Skin of body (tissue), 2 donors: ENCODE results near the gene BRD4. TPM values are rescaled to one million over a fixed set of nuclear protein-coding genes. Genes with fewer than 3 reads are reported as not detected.

ENCODE experiments used
- DNase-seq: peaks from one replicate; lab custom pipeline; 2025; lab: John Stamatoyannopoulos, UW
- total RNA-seq: library from RNA; depleted of rRNA; stranded (reverse); fragments of >200 nt; gene quantifications from one replicate; pipeline ENCODE4 v1.2.3, GENCODE V29; 2014

The BRD4 gene
- total RNA-seq, 1 donor from 2014 or later, result 23.1 TPM

- DNase-seq, result no peak
These were observed 82.8 kb downstream of the BRD4 start for GRCh38 chr19:15249528-15249874.

GRCh38 chr19:15248648-15249527 lies 83.5 kb downstream of the BRD4 start:
- DNase-seq, result peak; percentile 55

GRCh38 chr19:15248106-15248505 lies 84.2 kb downstream of the BRD4 start:
- DNase-seq, result no peak

DNA sequence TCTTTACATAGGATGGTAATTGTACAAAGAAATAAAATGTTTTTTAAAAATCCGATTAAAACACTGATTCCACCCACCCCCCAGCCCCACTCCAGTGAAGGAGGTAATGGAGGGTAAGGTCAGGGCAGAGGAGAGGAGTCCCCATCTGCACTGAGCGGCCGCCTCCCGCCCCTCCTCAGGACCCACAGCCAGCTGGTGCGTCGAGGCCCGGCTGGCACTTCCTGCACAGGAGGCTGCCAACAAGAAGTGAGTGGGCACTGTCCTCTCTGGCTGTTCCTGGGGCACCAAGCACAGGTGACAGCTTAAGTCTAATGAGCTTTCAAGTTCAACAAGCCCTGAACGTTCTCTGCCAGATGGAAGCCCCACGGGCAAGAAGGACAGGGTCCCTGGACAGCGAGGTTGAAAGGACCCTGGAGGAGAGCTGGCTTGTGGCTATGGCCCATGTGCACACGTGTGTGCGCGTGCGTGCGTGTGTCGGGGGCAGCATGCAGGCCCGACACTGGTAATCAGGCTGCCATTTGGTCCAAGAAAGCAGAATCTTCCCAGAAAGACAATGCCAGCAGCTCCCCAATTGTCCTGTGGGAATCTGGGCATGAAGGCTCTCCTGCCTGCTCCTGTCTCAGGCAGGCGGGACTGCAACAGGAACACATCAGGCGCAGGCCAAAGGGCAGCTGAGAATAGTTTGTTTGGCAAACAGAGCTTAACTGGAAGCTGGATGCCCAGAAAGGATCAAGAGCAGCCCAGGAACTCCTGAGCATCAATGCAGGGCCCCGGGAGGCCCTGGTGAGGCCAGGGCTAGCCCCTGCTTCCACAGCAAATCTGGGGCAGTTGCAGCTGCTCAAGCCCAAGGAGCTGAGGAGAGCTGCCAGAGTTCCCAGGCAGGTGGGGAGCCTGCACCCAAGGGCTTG lies 85.0 kb downstream of the BRD4 start:
- no peak for DNase-seq

DNA sequence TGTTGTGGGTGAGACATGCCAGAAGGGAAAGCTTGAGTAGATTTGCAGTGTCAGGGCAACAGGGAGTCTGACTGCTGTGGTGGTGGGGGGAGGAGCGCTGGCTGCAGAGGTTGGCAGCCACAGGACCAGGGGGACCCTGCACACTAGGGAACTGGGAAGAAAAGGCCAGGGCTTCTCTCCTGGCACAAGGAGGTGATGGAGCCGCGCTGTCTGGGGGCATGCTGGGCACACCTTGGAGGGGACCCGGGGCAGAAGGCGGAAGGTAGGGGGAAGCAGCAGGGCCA lies 86.2 kb downstream of the BRD4 start:
- DNase-seq, result no peak

DNA sequence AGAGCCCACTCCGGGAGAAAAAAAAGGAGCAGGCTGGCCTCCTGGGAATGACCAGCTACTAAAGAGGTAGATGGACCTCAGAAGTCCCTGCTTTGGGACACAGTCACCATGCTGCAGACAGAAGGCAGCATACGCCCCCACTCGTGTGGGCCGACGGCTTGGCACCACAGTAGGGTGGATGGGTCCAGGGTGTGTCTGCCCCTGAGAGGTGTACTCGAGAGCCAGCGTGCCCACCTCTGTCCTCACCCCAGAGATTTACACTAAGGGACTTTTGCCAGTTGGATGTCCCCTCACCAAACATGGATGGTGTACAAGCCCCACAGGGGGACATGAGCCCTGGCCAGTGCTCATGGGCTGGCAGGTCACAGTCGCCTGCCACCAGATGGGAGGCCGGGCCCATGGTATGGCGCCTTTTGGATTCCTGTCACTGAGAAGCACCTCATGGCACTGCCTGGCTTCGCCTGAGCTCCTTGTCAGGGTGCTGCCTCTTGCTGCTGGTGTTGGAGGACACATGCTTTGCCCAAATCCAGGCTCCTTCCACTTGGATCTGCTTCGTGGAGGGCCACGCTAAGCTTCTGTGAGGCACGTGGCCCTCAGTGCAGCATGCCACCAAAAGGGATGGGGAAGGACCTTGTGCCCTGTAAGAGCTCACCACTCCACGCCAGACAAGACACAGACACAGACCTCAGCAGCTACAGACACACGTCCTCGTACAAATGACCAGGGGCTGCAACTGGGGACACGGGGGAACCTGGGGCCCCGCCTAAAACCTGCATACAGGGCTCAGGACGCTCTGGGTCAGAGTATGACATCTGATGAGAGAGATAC lies 86.8 kb downstream of the BRD4 start:
- no peak for DNase-seq

DNA sequence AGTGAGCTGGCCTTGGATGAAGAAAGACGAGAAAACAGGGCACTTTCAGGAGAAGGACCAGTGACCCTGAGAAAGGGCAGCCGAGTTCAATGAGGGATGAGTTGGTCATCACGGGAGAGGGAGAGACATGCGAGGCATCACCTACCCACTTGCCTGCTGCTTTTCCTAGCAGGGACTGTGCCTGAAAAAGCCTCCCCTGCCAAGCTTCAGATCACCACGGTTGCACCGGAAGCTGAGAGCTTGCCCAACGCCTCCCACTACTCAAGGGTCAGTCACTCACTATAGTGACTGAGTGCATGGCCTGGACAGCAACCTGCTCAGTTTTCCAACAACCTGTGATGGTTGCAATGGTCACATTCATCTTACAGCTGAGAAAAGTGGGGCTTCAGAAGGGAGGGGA lies 87.5 kb downstream of the BRD4 start:
- no peak for DNase-seq

- no peak for DNase-seq
These were observed 88.1 kb downstream of the BRD4 start for GRCh38 chr19:15244106-15244803.

DNA sequence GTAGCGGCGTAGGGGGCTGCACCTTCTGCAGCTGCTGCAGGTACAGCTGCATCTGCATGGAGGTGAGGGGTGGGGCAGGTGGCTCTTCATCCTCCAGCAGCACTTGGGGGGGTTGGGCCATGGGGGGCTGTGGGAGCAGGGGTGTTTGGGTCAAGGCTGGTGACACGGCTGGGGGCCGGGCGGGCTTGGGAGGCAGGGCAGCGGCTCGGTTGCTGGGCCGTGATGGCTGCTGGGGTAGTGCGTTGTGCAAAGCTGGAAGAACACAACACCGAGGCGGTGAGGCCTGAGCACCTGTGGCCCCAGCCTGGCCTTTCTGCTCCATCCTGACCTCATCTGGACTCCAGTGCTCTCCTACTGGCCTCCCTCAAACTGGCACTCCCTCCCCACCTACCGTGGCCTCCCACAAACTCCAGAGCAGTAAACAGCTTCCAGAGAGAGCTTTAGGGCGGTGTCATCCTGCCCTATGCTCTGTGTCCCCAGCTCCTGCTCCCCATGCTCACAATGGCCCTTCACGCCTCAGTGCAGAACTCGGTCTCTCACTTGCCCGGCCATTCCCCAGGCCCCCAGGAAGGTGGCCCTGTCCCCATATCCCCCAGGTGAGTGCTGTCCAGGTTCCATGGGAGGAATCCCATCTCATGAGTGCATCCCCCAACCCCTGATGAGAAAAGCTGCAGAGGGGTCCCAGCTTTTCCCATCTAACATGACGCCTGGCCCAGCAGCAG lies 88.9 kb downstream of the BRD4 start:
- DNase-seq, result no peak

DNA sequence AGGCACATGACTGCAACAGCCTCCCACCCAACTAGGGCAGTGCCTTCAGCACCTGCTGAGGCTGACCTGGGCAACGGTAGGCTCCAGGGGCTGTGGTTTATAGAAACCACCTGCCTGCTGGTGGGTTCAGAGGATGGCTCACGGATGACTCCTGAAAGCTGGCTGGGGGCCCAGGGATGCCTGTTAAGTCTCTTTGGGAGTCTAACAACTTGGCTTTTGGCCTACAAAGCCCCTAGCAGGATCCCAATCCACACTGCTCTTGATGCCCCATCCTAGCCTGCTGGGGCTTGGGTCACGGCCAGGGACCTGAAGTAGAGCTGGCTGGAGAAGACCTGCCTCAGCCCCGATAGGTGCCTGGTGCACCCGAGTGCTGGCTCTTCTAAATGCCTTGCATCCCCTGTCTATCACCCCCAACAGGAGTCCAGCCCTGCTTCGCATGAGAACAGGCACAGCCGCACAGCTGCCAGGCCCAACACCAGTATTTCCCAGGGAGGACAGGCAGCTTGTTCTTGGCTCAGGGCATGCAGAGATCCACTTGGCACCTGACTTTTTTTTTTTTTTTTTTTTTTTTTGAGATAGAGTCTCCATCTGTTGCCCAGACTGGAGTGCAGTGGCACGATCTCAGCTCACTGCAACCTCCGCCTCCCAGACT lies 91.0 kb downstream of the BRD4 start:
- DNase-seq, result no peak

DNA sequence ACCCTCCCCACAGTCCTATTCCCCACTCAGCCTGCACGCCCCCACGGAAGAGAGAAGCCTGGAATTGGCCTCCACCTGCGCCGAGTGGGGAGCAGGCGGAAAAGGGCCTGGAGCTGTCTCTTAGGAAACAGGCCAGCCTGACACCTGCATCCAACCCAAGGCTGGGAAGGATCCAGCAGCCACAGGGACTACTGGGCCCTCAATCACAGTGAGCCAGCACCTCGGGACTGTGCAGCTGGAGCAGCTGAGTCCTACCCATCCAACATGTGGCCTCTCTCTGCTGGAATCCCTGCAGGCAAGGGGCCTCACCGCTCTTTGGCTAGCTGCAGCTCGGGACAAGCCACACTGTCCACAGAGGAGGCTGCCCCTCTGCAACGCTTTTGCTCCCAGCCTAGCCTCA lies 91.8 kb downstream of the BRD4 start:
- no peak for DNase-seq

GRCh38 chr19:15239337-15239949 lies 92.9 kb downstream of the BRD4 start:
- no peak for DNase-seq

DNA sequence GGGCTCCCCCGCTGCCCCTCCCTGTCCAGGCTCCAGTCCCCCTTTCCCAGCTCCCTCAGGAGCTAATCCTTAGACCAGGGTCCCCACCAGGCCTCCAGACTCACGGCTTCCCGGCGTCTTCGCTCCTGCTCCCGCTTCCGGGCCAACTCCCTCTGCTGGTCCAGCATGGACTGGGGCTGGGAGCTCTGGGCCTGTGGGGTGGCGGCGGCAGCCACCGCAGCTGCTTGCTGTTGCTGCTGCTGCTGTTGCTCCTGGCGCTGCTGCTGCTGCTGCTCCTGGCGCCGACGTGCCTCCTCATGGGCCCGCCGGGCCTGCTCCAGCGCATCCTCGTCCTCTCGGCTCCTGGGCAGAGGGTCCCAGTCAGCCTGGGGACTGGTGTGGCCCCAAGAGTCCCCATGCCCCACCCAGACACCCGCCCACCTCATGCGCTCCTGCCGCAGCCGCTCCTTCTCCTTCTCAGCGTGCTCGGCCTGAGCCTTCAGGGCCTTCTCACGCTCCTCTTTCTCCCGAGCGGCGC lies 93.6 kb downstream of the BRD4 start:
- DNase-seq, result no peak

DNA sequence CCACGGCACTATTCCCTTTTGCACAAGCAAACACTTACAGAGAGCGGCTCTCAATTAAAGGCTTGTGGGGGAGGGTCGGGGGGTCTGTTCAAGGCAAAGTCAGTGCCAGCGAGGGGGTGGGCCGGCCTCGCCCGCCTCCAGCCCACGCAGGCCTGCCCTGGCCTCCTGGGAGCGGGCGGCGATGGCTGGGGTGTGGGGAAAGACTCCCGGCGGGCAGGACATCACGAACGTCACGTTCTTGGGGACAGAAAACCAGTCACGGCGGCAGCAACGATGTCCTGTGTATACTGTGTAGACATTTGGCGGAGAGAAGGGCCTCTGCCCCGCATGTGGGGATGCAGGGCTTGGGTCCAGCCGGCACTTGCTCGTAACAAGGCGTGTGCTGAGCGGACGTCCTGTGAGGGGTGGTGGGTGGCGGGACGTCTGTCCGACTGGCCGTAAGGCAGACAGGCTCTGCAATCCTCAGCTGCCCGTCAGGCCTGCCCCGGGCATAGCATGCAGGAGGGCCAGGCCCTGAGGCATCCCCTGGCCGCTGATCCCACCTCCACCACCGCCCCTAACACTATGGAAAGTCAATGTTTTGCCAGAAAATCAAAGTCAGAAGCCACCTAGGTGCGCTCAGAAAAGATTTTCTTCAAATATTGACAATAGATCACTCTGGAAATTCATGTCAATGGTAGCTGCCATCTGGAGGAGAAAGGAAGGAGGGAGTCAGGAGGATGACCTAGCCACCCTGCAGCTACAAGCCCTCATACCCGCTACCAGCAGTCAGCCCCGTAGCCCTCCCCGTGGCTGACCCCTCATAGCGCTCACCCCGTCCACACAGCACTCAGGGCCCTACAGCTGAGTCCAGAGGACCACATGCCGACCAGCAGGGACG lies 94.3 kb downstream of the BRD4 start:
- DNase-seq, result no peak

DNA sequence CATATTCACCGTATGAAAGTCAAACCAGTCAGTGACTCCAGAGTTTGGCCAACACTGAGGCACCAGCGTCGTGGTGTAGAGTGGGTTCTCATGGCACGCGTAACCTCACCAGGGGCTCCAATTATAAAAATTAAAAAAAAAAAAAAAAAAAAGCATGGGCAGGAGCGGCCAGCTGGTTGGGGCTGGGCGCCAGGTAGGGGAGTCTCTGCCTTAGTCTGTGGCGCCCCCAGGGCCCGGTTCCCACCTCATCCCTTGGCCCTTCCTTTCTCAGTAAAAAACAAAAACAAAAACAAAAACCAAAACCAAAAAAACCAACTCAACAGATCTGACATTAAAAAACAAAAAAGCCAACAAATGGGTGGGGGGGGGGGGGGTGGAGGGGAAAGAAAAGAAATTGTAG lies 95.5 kb downstream of the BRD4 start:
- DNase-seq, result no peak

DNA sequence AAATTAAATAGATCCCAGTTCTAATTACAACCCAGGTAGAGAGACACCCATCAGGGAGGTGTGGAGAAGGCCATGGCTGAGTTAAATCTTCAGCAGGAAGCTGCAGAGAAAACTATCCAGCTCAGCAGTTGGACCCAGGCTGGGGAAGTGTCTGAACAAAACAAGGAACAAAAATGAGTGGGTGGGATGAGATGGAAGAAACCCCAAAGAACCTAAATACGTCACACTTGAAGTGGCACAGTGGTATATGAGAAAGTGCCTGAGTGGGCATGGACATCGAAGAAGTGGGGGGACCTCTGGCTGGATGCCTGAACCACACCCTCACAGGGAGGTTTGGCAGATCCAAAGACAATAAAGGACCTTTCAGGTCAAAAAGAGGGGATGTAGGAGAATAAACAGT lies 96.6 kb downstream of the BRD4 start:
- no peak for DNase-seq

DNA sequence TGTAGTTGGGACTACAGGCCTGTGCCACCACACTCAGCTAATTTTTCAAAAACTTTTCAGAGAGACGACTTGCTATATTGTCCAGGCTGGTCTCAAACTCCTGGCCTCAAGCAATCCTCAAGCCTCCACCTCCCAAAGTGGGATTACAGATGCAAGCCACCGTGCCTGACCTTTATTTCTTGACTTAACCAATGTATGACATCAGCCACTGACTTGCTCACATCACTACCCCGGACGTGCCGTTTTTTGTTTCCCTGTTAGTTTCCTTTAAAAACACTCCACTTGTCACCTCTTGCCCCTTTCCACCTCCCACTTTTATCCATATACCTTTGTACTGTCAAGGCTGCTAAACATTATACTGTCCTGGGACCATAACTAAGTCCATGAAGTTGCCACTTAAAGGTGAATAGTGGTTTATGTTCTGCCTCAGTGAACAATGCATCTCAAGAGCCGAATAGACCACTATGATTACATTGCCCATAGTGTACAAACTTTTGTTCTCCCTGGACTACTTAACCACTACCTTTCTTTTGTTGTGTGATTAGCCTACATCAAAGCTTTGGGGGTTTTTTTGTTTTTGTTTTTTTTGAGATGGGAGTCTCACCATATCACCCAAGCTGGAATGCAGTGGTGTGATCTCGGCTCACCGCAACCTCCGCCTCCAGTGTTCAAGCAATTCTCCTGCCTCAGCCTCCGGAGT lies 97.8 kb downstream of the BRD4 start:
- no peak for DNase-seq

GRCh38 chr19:15231271-15231670 lies 101.1 kb downstream of the BRD4 start:
- DNase-seq, result no peak
